Pancreas (tissue), 10 donors: ENCODE measurements around the gene TLCD5. TPM values are rescaled to one million over a fixed set of nuclear protein-coding genes. Genes with fewer than 3 reads are reported as not detected.

Experiments used
- ATAC-seq, 4 donors: fragments of 200-7000 bp; cut with Tn5 transposase; one replicate each; pipeline versions ENCODE4 v1.8.0 to v1.9.1; 2020; ENCODE audit warnings: mild to moderate bottlenecking in 4 of 4, moderate library complexity in 4 of 4
- DNase-seq, 6 donors: peaks; one replicate each; pipeline ENCODE4 v3.0.0-alpha.2; 2020
- FAIRE-seq: peaks from 2 replicates; lab custom pipeline; 2012; peaks lifted over from hg19 to GRCh38; lab: Jason Lieb, UNC
- H3K27ac ChIP-seq, 4 donors: fragments of 200-600 bp; sonication (generic); 1 replicate in 3 of 4; 2 replicates in 1 of 4; pipeline versions ENCODE4 v1.5.0 to v1.8.0; 2020
- H3K27me3 ChIP-seq, 4 donors: fragments of 200-600 bp; one replicate each; pipeline ENCODE4 v1.8.0; 2021
- H3K36me3 ChIP-seq, 3 donors: fragments of 200-600 bp; sonication (generic) in 1 of 3; one replicate each; pipeline versions ENCODE4 v1.5.0 to v1.8.0; 2020 to 2021
- H3K4me1 ChIP-seq, 3 donors: fragments of 200-600 bp; one replicate each; pipeline ENCODE4 v1.8.0; 2021
- H3K4me3 ChIP-seq, 4 donors: fragments of 200-600 bp; sonication (generic) in 2 of 4; one replicate each; pipeline versions ENCODE4 v1.5.0 to v1.8.0; 2020 to 2021
- H3K9me3 ChIP-seq, 4 donors: fragments of 200-600 bp; one replicate each; pipeline ENCODE4 v1.8.0; 2021
- whole genome bisulfite sequencing, 2 donors: extraction: QIAGEN DNeasy Blood & Tissue Kit; methylation state at CpG; one replicate each; pipeline ENCODE4 v1.1.7; 2013; 5-methylcytosine and 5-hydroxymethylcytosine counted together
- intact Hi-C, 3 donors: fragments of 100-400 bp; cut with DNase I; formaldehyde crosslinking; loops; one replicate each; pipeline versions ENCODE4 v1.11.1 to v1.14.2; 2022
- polyA plus RNA-seq, 2 donors: library from polyadenylated mRNA; stranded (reverse); fragments of 200-250 nt; gene quantifications; one replicate each; pipeline ENCODE4 v1.2.3, GENCODE V29; 2013
- total RNA-seq, 6 donors: library from RNA; stranded (reverse); fragmentation: NEBNext Ultra II Directional in 4 of 6; extraction: Animal tissue kit (Norgen Biotek cat#: 25700) in 4 of 6; gene quantifications; one replicate each; pipeline versions ENCODE4 v1.2.1 to v1.2.4, GENCODE V29; 2021 to 2023
- TF ChIP-seq, protein P1 (sequence below), 4 donors: fragments of 200-600 bp; sonication (generic) in 3 of 4; IDR thresholded peaks; one replicate each; pipeline versions ENCODE4 v1.5.0 to v1.8.0; 2021; ENCODE audit warnings: antibody characterized with exemption in 4 of 4
- donor health status: healthy with polysubstance abuse.
- donor health status: DM: no; HTN: no; CAD: no; lungs with moderate emphysema.
- donor health status: DM: no; HTN: no; CAD: no.
- donor health status: control.
- donor health status: control.
- donor health status: Bipolar disorder and iron deficiency.
- donor health status: DM: yes; HTN: yes; CAD: no.
- donor health status: DM: no; HTN: no; CAD: no.
- donor health status: DM: no; HTN: no; CAD: no.
- donor health status: DM: yes; HTN: yes; CAD: no.

Gene TLCD5
- total and polyA plus RNA-seq, 8 donors, result 1.5 to 5.7 (median 2.6) TPM

DNA sequence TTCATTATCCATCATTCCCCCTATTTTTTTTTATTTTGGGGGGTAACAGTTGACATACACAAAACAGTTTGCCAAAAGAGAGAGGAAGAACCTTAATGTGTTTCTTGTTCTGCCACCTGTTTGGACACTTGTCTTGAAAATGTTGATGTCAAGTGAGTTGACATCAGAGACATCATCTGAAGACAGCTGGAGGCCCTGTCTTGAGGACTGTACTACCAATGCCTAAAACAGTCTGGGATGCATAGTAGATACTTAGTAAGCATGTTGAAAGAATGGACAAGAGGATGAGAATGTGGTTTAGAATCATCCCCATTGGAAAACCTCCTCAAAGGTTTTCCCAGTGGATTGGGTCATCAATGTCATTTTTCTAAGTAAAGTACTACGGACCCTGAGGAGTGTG, 8.7 kb downstream of the TLCD5 start:
- no peak overlapping the region for H3K27ac ChIP-seq
- peaks cover 9 to 30% (median 19%) of the 10 kb centered on the region in 3 donors for H3K4me1 ChIP-seq
- H3K4me3 ChIP-seq, result no peak overlapping the region
- ATAC-seq (no peak), DNase-seq (no peak), FAIRE-seq (no peak)
- H3K27me3 ChIP-seq, result no peaks in the 10 kb centered on the region
- no peaks in the 10 kb centered on the region for H3K9me3 ChIP-seq
- TF ChIP-seq, protein P1, sequence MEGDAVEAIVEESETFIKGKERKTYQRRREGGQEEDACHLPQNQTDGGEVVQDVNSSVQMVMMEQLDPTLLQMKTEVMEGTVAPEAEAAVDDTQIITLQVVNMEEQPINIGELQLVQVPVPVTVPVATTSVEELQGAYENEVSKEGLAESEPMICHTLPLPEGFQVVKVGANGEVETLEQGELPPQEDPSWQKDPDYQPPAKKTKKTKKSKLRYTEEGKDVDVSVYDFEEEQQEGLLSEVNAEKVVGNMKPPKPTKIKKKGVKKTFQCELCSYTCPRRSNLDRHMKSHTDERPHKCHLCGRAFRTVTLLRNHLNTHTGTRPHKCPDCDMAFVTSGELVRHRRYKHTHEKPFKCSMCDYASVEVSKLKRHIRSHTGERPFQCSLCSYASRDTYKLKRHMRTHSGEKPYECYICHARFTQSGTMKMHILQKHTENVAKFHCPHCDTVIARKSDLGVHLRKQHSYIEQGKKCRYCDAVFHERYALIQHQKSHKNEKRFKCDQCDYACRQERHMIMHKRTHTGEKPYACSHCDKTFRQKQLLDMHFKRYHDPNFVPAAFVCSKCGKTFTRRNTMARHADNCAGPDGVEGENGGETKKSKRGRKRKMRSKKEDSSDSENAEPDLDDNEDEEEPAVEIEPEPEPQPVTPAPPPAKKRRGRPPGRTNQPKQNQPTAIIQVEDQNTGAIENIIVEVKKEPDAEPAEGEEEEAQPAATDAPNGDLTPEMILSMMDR (IDR thresholded peaks at IDR 0.05), result no peak
- WGBS, 2 donors, result 66 to 78% methylated on average over 1 of the region's 1 CpG
- no peaks in the 10 kb centered on the region for H3K36me3 ChIP-seq
- intact Hi-C loops, result no loop called here

DNA sequence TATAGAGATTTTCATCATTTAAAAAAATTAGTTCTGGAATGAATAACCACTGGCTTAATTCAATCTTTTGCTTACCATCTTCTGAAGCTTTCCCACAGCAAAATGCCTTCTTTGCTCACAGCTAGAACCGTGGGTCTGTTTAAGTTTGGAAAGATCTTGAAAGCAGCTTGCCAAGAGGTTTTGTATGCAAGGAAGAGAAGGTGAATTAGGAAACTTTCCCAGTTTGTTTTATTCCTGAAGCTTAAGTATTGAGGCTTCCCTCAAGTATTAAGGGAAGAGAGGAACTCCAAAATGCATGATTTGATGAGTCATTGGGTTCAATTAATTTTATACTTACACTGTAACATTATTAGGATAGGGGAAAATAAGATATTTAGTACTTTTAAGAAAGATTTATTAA, 9.2 kb downstream of the TLCD5 start:
- DNase-seq (no peak), ATAC-seq (no peak), FAIRE-seq (no peak)
- Histone ChIP-seq H3K27me3 (no peaks in the 10 kb centered on the region), H3K27ac (no peak overlapping the region), H3K4me3 (no peak overlapping the region), H3K9me3 (no peaks in the 10 kb centered on the region), H3K4me1 (peaks cover 13 to 30% (median 19%) of the 10 kb centered on the region in 3 donors), H3K36me3 (no peaks in the 10 kb centered on the region)
- intact Hi-C loops, result no loop called here
- TF ChIP-seq, protein P1 (IDR thresholded peaks at IDR 0.05), result no peak
- 43 to 49% methylated on average over 1 of the region's 1 CpG for WGBS, 2 donors

DNA sequence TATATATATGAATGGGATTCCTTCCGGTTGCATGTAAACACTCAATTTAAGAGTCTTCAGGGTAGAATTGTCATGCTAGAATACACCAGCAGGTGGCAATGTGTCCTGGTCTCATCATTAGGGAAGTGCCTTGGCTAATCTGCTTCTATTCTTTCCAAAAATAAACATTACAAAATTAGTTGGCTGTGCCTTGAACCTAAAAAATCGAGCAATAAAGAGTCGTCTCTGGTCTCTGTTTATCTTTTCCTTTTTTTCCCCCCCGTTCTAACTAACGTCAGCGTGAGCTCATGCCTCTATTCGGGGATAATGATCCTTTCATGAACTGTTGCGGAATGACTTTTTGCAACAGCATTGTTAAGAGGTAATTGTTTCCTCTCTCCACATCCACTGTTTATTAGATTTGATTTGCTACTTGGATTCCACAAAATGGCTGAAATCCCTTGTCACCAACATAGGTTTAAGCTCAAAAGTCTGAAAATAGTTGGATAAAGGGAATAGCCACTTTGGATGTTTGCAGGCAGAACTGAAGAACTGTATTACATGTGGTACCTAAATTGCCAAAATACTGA, 9.9 kb downstream of the TLCD5 start:
- H3K27me3 ChIP-seq, result no peaks in the 10 kb centered on the region
- DNase-seq, result peak in 3 of 6 donors; percentile 61 to 73 (median 62)
- WGBS, 2 donors, result 0% methylated on average over 8 of the region's 8 CpGs
- H3K9me3 ChIP-seq, result no peaks in the 10 kb centered on the region
- H3K4me3 ChIP-seq, result peak overlapping the region in 2 of 4 donors; percentile 82 to 90
- H3K27ac ChIP-seq, result peak overlapping the region; percentile 66 to 95 (median 89)
- peaks cover 17 to 31% (median 23%) of the 10 kb centered on the region in 3 donors for H3K4me1 ChIP-seq
- ATAC-seq, result peak; percentile 30 to 54 (median 40)
- intact Hi-C loops, result no loop called here
- H3K36me3 ChIP-seq, result no peaks in the 10 kb centered on the region
- FAIRE-seq, result peak; percentile 84
- TF ChIP-seq, protein P1 (IDR thresholded peaks at IDR 0.05), result peak; percentile 26 to 59 (median 50)

DNA sequence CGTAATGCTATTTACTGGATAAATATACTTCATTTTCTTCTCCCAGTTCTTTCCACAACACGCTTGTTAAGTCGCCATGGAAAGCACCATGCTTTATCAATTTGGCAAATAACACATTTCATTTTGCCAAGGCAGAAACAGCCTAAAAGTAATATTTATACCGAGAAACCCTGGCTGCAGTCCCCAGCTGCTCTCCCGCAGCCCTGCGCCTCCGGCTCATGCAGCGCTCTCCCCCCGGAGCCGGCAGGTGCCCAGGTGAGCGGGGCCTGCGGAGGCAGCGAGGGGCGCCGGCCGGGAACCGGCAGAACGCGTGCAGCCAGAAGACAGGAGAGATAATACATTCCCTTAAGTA, 10.4 kb downstream of the TLCD5 start:
- H3K27me3 ChIP-seq, result no peaks in the 10 kb centered on the region
- intact Hi-C loops, result no loop called here
- FAIRE-seq (no peak), ATAC-seq (peak; percentile 39 to 59 (median 50)), DNase-seq (peak in 3 of 6 donors; percentile 49 to 83 (median 78))
- peak overlapping the region; percentile 66 to 95 (median 89) for H3K27ac ChIP-seq
- peaks cover 23 to 33% (median 26%) of the 10 kb centered on the region in 3 donors for H3K4me1 ChIP-seq
- TF ChIP-seq, protein P1 (IDR thresholded peaks at IDR 0.05), result no peak
- no peaks in the 10 kb centered on the region for H3K9me3 ChIP-seq
- 0 to 1% methylated on average over 19 of the region's 19 CpGs for WGBS, 2 donors
- no peaks in the 10 kb centered on the region for H3K36me3 ChIP-seq
- peak overlapping the region; percentile 49 to 90 (median 78) for H3K4me3 ChIP-seq
